GM23338 (cell line): Measurements from ENCODE around the gene DOK7. TPM values are rescaled to one million over a fixed set of nuclear protein-coding genes. Genes with fewer than 3 reads are reported as not detected.

Source experiments
- ATAC-seq: fragments of 200-7000 bp; cut with Tn5 transposase; 3 replicates; pipeline ENCODE4 v1.9.1; 2020
- DNase-seq: peaks from one replicate; pipeline ENCODE4 v3.0.0-alpha.2; 2015; ENCODE audit warnings: low spot score
- H2AFZ ChIP-seq: fragments of 200-600 bp; sonication (generic); 2 replicates; pipeline ENCODE4 v1.8.0; 2016; ENCODE audit warnings: antibody characterized with exemption, mild to moderate bottlenecking, moderate library complexity
- H3F3A ChIP-seq: fragments of 200-600 bp; sonication (generic); replicated peaks from 2 replicates; pipeline ENCODE4 v1.8.0; 2017; ENCODE audit warnings: antibody characterized with exemption, mixed run types, low read depth
- H3K27ac ChIP-seq: fragments of 200-600 bp; sonication (generic); 2 replicates; pipeline ENCODE4 v1.6.1; 2016; ENCODE audit warnings: low read depth
- H3K27me3 ChIP-seq: fragments of 200-600 bp; sonication (generic); 2 replicates; pipeline ENCODE4 v1.8.0; 2016; ENCODE audit warnings: mild to moderate bottlenecking, mixed run types, moderate library complexity; ENCODE audit not compliant: insufficient read depth
- H3K36me3 ChIP-seq: fragments of 200-600 bp; sonication (generic); 2 replicates; pipeline ENCODE4 v1.8.0; 2016; ENCODE audit warnings: mild to moderate bottlenecking; ENCODE audit not compliant: insufficient read depth
- H3K4me1 ChIP-seq: fragments of 200-600 bp; sonication (generic); 2 replicates; pipeline ENCODE4 v1.8.0; 2016; ENCODE audit warnings: mild to moderate bottlenecking, moderate library complexity; ENCODE audit not compliant: insufficient read depth
- H3K4me2 ChIP-seq: fragments of 200-600 bp; sonication (generic); 2 replicates; pipeline ENCODE4 v1.7.1; 2017; ENCODE audit warnings: mixed run types
- H3K4me3 ChIP-seq: fragments of 200-600 bp; sonication (generic); 2 replicates; pipeline ENCODE4 v1.6.1; 2016; ENCODE audit warnings: mixed run types
- H3K79me2 ChIP-seq: fragments of 200-600 bp; sonication (generic); replicated peaks from 2 replicates; pipeline ENCODE4 v1.8.0; 2017; ENCODE audit warnings: mild to moderate bottlenecking; ENCODE audit not compliant: insufficient read depth
- H3K9me2 ChIP-seq: fragments of 200-600 bp; sonication (generic); 2 replicates; pipeline ENCODE4 v1.8.0; 2017; ENCODE audit not compliant: insufficient read depth
- H4K20me1 ChIP-seq: fragments of 200-600 bp; sonication (generic); replicated peaks from 2 replicates; pipeline ENCODE4 v1.8.0; 2017; ENCODE audit warnings: mild to moderate bottlenecking; ENCODE audit not compliant: insufficient read depth
- H3K27ac Mint-ChIP-seq: 2 replicates; pipeline ENCODE4 v1.8.0; 2020; ENCODE audit warnings: inconsistent platforms, mild to moderate bottlenecking, moderate library complexity, mixed read lengths
- H3K27me3 Mint-ChIP-seq: 3 replicates; pipeline ENCODE4 v1.8.0; 2022; ENCODE audit warnings: low read depth, mild to moderate bottlenecking, moderate library complexity, mixed read lengths, inconsistent platforms; ENCODE audit not compliant: insufficient read depth, poor library complexity
- H3K36me3 Mint-ChIP-seq: 3 replicates; pipeline ENCODE4 v1.8.0; 2021; ENCODE audit warnings: low read depth, mild to moderate bottlenecking, inconsistent platforms, moderate library complexity, mixed read lengths
- H3K4me1 Mint-ChIP-seq: 3 replicates; pipeline ENCODE4 v1.8.0; 2020; ENCODE audit warnings: mild to moderate bottlenecking, inconsistent platforms, mixed read lengths
- H3K4me3 Mint-ChIP-seq: 3 replicates; pipeline ENCODE4 v1.8.0; 2021; ENCODE audit warnings: moderate library complexity, mild to moderate bottlenecking, inconsistent platforms, mixed read lengths
- H3K9me3 Mint-ChIP-seq: 3 replicates; pipeline ENCODE4 v1.8.0; 2020; ENCODE audit warnings: moderate library complexity, mild to moderate bottlenecking, inconsistent platforms, mixed read lengths
- CREB1 ChIP-seq: fragments of 250-450 bp; sonication (Bioruptor Pico); IDR thresholded peaks from 2 replicates; pipeline ENCODE4 v1.5.0; 2020; ENCODE audit warnings: low read depth, mild to moderate bottlenecking, moderate library complexity
- EZH2 ChIP-seq: fragments of 200-600 bp; sonication (generic); IDR thresholded peaks from one replicate; pipeline ENCODE4 v1.8.0; 2017; ENCODE audit warnings: antibody characterized with exemption, mild to moderate bottlenecking, low read depth; ENCODE audit not compliant: unreplicated experiment
- JUNB ChIP-seq: IDR thresholded peaks from one replicate; pipeline ENCODE4 v1.6.1; 2016; ENCODE audit warnings: antibody characterized with exemption; ENCODE audit not compliant: unreplicated experiment
- NANOG ChIP-seq: IDR thresholded peaks from 2 replicates; pipeline ENCODE4 v1.6.1; 2016; ENCODE audit warnings: antibody characterized with exemption, borderline replicate concordance
- STAT1 ChIP-seq: IDR thresholded peaks from one replicate; pipeline ENCODE4 v1.6.1; 2016; ENCODE audit warnings: antibody characterized with exemption; ENCODE audit not compliant: unreplicated experiment
- ZNF114 ChIP-seq: fragments of 250-450 bp; sonication (Bioruptor Pico); IDR thresholded peaks from 2 replicates; pipeline ENCODE4 v1.5.0; 2020; ENCODE audit warnings: mild to moderate bottlenecking, moderate library complexity
- ZNF331 ChIP-seq: fragments of 250-450 bp; sonication (Bioruptor Pico); IDR thresholded peaks from 2 replicates; pipeline ENCODE4 v1.5.0; 2020; ENCODE audit warnings: low read depth, mild to moderate bottlenecking, moderate library complexity
- polyA plus RNA-seq: library from polyadenylated mRNA; unstranded; fragments of >200 nt; fragmentation: Nextera tagmentation; extraction: Ambion mirVana; gene quantifications from 2 replicates; pipeline ENCODE4 v1.2.1, GENCODE V29; 2016
- total RNA-seq: library from RNA; depleted of rRNA; stranded (reverse); fragments of >200 nt; shearing (Covaris generic); gene quantifications from 2 replicates; pipeline ENCODE4 v1.2.3, GENCODE V29; 2014
- TF ChIP-seq, protein P1 (sequence below): IDR thresholded peaks from one replicate; pipeline ENCODE4 v1.6.1; 2018; ENCODE audit warnings: antibody characterized with exemption; ENCODE audit not compliant: unreplicated experiment
- TF ChIP-seq, protein P2 (sequence below), 2 experiments: fragments of 200-600 bp in 1 of 2; sonication (generic) in 1 of 2; conservative IDR thresholded peaks; 2 replicates each; pipeline versions ENCODE4 v1.5.1 to v1.6.1; 2016 to 2017; ENCODE audit warnings: antibody characterized with exemption in 2 of 2, low read depth in 2 of 2, mild to moderate bottlenecking in 2 of 2, moderate library complexity in 1 of 2
- TF ChIP-seq, protein P3 (sequence below): fragments of 250-450 bp; sonication (Bioruptor Pico); IDR thresholded peaks from 2 replicates; pipeline ENCODE4 v1.5.0; 2020; ENCODE audit warnings: mild to moderate bottlenecking, moderate library complexity

The DOK7 gene
- total and polyA plus RNA-seq, 2 experiments from 2014 or later: 0.34 to 0.52 TPM

DNA sequence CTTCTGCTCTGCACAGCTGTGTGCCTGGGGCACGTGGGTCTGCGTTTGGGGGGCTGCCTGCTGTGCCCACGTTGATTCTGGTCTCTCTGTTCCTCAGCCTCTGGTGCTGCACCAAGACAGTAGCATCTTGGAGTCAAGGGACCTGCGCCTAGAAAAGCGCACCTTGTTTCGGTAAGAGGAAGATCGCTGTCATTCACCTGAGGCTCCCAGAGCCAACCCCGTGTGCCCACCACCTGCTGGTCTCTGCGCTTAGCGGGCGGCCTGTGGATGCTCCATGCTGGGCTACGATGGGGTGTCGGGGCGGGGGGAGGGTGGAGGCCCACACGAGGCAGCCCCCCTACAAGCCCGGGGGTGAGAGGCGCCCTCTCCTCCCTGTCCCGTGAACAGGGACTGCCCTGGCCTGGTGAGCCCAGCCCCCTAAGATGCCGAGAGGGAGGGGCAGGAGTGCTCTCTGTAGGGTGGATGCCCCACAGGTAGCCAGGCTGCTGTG lies 40.3 kb upstream of the DOK7 start (continued):
- no peak for TF ChIP-seq EZH2
- TF ChIP-seq, protein P1, sequence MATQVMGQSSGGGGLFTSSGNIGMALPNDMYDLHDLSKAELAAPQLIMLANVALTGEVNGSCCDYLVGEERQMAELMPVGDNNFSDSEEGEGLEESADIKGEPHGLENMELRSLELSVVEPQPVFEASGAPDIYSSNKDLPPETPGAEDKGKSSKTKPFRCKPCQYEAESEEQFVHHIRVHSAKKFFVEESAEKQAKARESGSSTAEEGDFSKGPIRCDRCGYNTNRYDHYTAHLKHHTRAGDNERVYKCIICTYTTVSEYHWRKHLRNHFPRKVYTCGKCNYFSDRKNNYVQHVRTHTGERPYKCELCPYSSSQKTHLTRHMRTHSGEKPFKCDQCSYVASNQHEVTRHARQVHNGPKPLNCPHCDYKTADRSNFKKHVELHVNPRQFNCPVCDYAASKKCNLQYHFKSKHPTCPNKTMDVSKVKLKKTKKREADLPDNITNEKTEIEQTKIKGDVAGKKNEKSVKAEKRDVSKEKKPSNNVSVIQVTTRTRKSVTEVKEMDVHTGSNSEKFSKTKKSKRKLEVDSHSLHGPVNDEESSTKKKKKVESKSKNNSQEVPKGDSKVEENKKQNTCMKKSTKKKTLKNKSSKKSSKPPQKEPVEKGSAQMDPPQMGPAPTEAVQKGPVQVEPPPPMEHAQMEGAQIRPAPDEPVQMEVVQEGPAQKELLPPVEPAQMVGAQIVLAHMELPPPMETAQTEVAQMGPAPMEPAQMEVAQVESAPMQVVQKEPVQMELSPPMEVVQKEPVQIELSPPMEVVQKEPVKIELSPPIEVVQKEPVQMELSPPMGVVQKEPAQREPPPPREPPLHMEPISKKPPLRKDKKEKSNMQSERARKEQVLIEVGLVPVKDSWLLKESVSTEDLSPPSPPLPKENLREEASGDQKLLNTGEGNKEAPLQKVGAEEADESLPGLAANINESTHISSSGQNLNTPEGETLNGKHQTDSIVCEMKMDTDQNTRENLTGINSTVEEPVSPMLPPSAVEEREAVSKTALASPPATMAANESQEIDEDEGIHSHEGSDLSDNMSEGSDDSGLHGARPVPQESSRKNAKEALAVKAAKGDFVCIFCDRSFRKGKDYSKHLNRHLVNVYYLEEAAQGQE: no peak

DNA sequence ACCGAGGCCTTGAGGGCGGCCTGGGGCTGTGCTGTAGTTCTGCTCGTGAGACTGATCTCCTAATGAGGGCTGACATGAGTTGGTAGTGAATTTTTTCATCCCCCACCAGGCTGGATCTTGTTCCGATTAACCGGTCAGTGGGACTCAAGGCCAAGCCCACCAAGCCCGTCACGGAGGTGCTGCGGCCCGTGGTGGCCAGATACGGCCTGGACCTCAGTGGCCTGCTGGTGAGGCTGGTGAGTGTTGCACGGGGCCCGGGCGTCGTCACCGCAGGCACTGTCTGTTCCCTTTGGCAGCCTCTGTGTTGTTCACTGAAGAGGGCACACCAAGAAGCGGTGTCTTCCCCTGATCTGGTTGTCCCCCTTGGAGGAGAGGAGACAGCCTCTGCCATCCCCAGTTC lies 39.7 kb upstream of the DOK7 start:
- no peaks in the 10 kb centered on the region for H3K36me3 ChIP-seq
- ATAC-seq: no peak
- peaks cover 4% of the 10 kb centered on the region; the same call in 1 of the 3 replicates for H3K4me1 Mint-ChIP-seq
- TF ChIP-seq STAT1: no peak
- TF ChIP-seq ZNF114 (CRISPR knock-in tag): no peak
- TF ChIP-seq EZH2: no peak
- TF ChIP-seq ZNF331 (CRISPR knock-in tag): no peak
- TF ChIP-seq, protein P2, sequence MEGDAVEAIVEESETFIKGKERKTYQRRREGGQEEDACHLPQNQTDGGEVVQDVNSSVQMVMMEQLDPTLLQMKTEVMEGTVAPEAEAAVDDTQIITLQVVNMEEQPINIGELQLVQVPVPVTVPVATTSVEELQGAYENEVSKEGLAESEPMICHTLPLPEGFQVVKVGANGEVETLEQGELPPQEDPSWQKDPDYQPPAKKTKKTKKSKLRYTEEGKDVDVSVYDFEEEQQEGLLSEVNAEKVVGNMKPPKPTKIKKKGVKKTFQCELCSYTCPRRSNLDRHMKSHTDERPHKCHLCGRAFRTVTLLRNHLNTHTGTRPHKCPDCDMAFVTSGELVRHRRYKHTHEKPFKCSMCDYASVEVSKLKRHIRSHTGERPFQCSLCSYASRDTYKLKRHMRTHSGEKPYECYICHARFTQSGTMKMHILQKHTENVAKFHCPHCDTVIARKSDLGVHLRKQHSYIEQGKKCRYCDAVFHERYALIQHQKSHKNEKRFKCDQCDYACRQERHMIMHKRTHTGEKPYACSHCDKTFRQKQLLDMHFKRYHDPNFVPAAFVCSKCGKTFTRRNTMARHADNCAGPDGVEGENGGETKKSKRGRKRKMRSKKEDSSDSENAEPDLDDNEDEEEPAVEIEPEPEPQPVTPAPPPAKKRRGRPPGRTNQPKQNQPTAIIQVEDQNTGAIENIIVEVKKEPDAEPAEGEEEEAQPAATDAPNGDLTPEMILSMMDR (conservative IDR thresholded peaks at IDR 0.05; ENCODE audit: low read depth in 2 of 2): no peak
- TF ChIP-seq, protein P1: no peak
- no peak for TF ChIP-seq JUNB
- no peak for TF ChIP-seq NANOG
- no peak for TF ChIP-seq CREB1
- TF ChIP-seq, protein P3, sequence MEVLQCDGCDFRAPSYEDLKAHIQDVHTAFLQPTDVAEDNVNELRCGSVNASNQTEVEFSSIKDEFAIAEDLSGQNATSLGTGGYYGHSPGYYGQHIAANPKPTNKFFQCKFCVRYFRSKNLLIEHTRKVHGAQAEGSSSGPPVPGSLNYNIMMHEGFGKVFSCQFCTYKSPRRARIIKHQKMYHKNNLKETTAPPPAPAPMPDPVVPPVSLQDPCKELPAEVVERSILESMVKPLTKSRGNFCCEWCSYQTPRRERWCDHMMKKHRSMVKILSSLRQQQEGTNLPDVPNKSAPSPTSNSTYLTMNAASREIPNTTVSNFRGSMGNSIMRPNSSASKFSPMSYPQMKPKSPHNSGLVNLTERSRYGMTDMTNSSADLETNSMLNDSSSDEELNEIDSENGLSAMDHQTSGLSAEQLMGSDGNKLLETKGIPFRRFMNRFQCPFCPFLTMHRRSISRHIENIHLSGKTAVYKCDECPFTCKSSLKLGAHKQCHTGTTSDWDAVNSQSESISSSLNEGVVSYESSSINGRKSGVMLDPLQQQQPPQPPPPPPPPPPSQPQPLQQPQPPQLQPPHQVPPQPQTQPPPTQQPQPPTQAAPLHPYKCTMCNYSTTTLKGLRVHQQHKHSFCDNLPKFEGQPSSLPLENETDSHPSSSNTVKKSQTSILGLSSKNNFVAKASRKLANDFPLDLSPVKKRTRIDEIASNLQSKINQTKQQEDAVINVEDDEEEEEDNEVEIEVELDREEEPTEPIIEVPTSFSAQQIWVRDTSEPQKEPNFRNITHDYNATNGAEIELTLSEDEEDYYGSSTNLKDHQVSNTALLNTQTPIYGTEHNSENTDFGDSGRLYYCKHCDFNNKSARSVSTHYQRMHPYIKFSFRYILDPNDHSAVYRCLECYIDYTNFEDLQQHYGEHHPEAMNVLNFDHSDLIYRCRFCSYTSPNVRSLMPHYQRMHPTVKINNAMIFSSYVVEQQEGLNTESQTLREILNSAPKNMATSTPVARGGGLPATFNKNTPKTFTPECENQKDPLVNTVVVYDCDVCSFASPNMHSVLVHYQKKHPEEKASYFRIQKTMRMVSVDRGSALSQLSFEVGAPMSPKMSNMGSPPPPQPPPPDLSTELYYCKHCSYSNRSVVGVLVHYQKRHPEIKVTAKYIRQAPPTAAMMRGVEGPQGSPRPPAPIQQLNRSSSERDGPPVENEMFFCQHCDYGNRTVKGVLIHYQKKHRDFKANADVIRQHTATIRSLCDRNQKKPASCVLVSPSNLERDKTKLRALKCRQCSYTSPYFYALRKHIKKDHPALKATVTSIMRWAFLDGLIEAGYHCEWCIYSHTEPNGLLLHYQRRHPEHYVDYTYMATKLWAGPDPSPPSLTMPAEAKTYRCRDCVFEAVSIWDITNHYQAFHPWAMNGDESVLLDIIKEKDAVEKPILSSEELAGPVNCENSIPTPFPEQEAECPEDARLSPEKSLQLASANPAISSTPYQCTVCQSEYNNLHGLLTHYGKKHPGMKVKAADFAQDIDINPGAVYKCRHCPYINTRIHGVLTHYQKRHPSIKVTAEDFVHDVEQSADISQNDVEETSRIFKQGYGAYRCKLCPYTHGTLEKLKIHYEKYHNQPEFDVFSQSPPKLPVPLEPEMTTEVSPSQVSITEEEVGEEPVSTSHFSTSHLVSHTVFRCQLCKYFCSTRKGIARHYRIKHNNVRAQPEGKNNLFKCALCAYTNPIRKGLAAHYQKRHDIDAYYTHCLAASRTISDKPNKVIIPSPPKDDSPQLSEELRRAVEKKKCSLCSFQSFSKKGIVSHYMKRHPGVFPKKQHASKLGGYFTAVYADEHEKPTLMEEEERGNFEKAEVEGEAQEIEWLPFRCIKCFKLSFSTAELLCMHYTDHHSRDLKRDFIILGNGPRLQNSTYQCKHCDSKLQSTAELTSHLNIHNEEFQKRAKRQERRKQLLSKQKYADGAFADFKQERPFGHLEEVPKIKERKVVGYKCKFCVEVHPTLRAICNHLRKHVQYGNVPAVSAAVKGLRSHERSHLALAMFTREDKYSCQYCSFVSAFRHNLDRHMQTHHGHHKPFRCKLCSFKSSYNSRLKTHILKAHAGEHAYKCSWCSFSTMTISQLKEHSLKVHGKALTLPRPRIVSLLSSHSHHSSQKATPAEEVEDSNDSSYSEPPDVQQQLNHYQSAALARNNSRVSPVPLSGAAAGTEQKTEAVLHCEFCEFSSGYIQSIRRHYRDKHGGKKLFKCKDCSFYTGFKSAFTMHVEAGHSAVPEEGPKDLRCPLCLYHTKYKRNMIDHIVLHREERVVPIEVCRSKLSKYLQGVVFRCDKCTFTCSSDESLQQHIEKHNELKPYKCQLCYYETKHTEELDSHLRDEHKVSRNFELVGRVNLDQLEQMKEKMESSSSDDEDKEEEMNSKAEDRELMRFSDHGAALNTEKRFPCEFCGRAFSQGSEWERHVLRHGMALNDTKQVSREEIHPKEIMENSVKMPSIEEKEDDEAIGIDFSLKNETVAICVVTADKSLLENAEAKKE (CRISPR knock-in tag): no peak

More for the DNA sequence above, 39.7 kb upstream of the DOK7 start:
- Histone ChIP-seq H3K27ac (no peak overlapping the region), H3K79me2 (no peaks in the 10 kb centered on the region), H2AFZ (no peak overlapping the region), H3K4me2 (no peak overlapping the region), H3F3A (no peaks in the 10 kb centered on the region), H3K4me1 (no peaks in the 10 kb centered on the region), H3K4me3 (no peak overlapping the region), H3K9me2 (no peaks in the 10 kb centered on the region), H4K20me1 (0 out of 2 replicates have a peak, but pooled peaks cover 3% of the 10 kb centered on the region), H3K27me3 (no peaks in the 10 kb centered on the region)
- no peaks in the 10 kb centered on the region for H3K9me3 Mint-ChIP-seq
- peaks cover 14% of the 10 kb centered on the region for H3K27me3 Mint-ChIP-seq
- no peak overlapping the region for H3K4me3 Mint-ChIP-seq
- DNase-seq: no peak
- no peaks in the 10 kb centered on the region for H3K36me3 Mint-ChIP-seq
- H3K27ac Mint-ChIP-seq: no peak overlapping the region
